GM12891 (cell line): ENCODE results near the gene SLC22A23.

Experiments
- PAX5 ChIP-seq: IDR thresholded peaks from 2 replicates; pipeline ENCODE4 v1.6.1; 2011; ENCODE audit warnings: low read length, moderate library complexity, mild to moderate bottlenecking; ENCODE audit not compliant: insufficient read depth, severe bottlenecking
- POLR2A ChIP-seq: IDR thresholded peaks from 2 replicates; pipeline ENCODE4 v1.6.1; 2011; ENCODE audit warnings: low read depth, low read length, control low read depth
- POLR2AphosphoS5 ChIP-seq: IDR thresholded peaks from 2 replicates; pipeline ENCODE4 v1.6.1; 2011; ENCODE audit warnings: low read depth, low read length, control low read depth
- POU2F2 ChIP-seq: IDR thresholded peaks from 2 replicates; pipeline ENCODE4 v1.6.1; 2011; ENCODE audit warnings: low read depth, mild to moderate bottlenecking, control low read depth, low read length, moderate library complexity
- SPI1 ChIP-seq: IDR thresholded peaks from 2 replicates; pipeline ENCODE4 v1.6.1; 2011; ENCODE audit warnings: low read depth, low read length, control low read depth
- TAF1 ChIP-seq: IDR thresholded peaks from 2 replicates; pipeline ENCODE4 v1.6.1; 2011; ENCODE audit warnings: low read depth, low read length, control low read depth

DNA sequence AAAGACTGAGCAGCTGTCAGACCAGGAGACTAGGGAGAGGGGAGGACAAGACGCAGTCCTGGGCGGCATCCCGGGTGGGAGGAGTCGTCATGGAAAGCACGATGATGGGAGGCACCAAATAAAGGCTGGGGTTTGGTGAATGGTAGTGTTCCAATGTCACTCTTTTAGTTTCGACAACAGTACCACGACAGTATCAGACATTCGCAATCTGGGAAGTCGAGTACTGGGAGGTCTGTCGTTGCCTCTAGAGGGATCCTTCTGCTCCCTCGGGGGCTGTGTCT lies 166.0 kb downstream of the SLC22A23 start:
- TF ChIP-seq POLR2A, result no peak
- no peak for TF ChIP-seq POLR2AphosphoS5
- no peak for TF ChIP-seq POU2F2
- no peak for TF ChIP-seq SPI1
- no peak for TF ChIP-seq TAF1
- TF ChIP-seq PAX5, result no peak
